HG02642 (cell line): ENCODE results near the gene PARK7.

ENCODE experiments used
- ATAC-seq: cut with Tn5 transposase; IDR thresholded peaks from one replicate; pipeline ENCODE4 v1.9.1; 2021; ENCODE audit warnings: mild to moderate bottlenecking; ENCODE audit not compliant: unreplicated experiment, poor library complexity

Gene PARK7

GRCh38 chr1:7975212-7975865 is 13.8 kb downstream of the PARK7 start:
- ATAC-seq = no peak

- no peak for ATAC-seq
Observed at GRCh38 chr1:7980984-7981383, 19.5 kb downstream of the PARK7 start.

- ATAC-seq = no peak
Observed at GRCh38 chr1:7983086-7983778, 21.7 kb downstream of the PARK7 start.

GRCh38 chr1:7984811-7985210 is 23.3 kb downstream of the PARK7 start:
- ATAC-seq = no peak

GRCh38 chr1:7985851-7986612 is 24.5 kb downstream of the PARK7 start:
- ATAC-seq = no peak

- no peak for ATAC-seq
Observed at GRCh38 chr1:7987528-7987927, 26.0 kb downstream of the PARK7 start.

GRCh38 chr1:7988576-7988975 is 27.1 kb downstream of the PARK7 start:
- no peak for ATAC-seq

GRCh38 chr1:7989762-7990428 is 28.4 kb downstream of the PARK7 start:
- ATAC-seq = no peak

- no peak for ATAC-seq
Observed at GRCh38 chr1:7991504-7992440, 30.3 kb downstream of the PARK7 start.

GRCh38 chr1:7992885-7993284 is 31.4 kb downstream of the PARK7 start:
- no peak for ATAC-seq

- ATAC-seq = peak; percentile 53
Observed at GRCh38 chr1:7993593-7994479, 32.3 kb downstream of the PARK7 start.

GRCh38 chr1:7994827-7995226 is 33.3 kb downstream of the PARK7 start:
- ATAC-seq = no peak

- no peak for ATAC-seq
Observed at GRCh38 chr1:7995437-7995836, 33.9 kb downstream of the PARK7 start.

- ATAC-seq = no peak
Observed at GRCh38 chr1:8002329-8002910, 40.9 kb downstream of the PARK7 start.

GRCh38 chr1:8002921-8003320 is 41.4 kb downstream of the PARK7 start:
- ATAC-seq = no peak

GRCh38 chr1:8003438-8004112 is 42.1 kb downstream of the PARK7 start:
- ATAC-seq = no peak

GRCh38 chr1:8004113-8004802 is 42.7 kb downstream of the PARK7 start:
- ATAC-seq = no peak
